Measurements from ENCODE around the gene PXDN.

The PXDN gene

DNA sequence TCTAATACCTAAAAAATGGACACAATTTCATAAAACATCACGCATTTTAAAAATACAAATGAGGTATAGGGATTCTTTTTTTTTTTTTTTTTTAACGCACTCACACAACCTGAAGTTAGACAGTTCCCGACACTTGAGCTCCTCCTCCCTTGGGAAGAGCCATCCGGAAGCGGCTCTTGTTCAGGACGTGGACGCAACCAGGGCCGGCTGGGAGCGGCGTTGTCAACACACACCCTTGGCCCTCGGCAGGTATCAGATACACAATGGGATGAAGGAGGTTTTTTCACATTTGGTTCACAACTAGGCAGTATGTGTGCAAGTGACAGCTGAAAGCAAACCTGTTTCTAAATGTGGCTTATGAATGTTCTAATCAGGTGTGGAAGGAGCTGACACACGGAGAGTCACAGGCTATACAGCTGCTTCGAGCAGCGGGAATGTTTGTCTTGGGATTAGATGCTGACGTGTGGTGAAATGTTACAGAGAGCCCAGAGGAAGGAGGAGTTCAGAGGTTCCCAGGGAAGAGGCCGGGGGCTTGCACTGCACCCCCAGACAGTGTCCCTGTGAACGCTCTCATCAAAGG lies 111.1 kb downstream of the PXDN start:
- TF ChIP-seq, protein P1, sequence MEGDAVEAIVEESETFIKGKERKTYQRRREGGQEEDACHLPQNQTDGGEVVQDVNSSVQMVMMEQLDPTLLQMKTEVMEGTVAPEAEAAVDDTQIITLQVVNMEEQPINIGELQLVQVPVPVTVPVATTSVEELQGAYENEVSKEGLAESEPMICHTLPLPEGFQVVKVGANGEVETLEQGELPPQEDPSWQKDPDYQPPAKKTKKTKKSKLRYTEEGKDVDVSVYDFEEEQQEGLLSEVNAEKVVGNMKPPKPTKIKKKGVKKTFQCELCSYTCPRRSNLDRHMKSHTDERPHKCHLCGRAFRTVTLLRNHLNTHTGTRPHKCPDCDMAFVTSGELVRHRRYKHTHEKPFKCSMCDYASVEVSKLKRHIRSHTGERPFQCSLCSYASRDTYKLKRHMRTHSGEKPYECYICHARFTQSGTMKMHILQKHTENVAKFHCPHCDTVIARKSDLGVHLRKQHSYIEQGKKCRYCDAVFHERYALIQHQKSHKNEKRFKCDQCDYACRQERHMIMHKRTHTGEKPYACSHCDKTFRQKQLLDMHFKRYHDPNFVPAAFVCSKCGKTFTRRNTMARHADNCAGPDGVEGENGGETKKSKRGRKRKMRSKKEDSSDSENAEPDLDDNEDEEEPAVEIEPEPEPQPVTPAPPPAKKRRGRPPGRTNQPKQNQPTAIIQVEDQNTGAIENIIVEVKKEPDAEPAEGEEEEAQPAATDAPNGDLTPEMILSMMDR (IDR thresholded peaks at IDR 0.05; ENCODE audit: low read length, missing control alignments) = no peak
- no peak for DNase-seq (ENCODE audit: low read depth)
- no peak overlapping the region for H3K4me3 ChIP-seq (replicated peaks; ENCODE audit: low read depth, low read length)

- TF ChIP-seq, protein P1 (IDR thresholded peaks at IDR 0.05; ENCODE audit: low read length, missing control alignments) = no peak
- DNase-seq (ENCODE audit: low read depth) = no peak
- H3K4me3 ChIP-seq (replicated peaks; ENCODE audit: low read depth, low read length) = no peak overlapping the region
Observed at GRCh38 chr2:1632510-1632909, 111.8 kb downstream of the PXDN start.

- TF ChIP-seq, protein P1 (IDR thresholded peaks at IDR 0.05; ENCODE audit: low read length, missing control alignments) = no peak
- DNase-seq (ENCODE audit: low read depth) = peak; percentile 29
Observed at GRCh38 chr2:1632002-1632348, 112.3 kb downstream of the PXDN start.

DNA sequence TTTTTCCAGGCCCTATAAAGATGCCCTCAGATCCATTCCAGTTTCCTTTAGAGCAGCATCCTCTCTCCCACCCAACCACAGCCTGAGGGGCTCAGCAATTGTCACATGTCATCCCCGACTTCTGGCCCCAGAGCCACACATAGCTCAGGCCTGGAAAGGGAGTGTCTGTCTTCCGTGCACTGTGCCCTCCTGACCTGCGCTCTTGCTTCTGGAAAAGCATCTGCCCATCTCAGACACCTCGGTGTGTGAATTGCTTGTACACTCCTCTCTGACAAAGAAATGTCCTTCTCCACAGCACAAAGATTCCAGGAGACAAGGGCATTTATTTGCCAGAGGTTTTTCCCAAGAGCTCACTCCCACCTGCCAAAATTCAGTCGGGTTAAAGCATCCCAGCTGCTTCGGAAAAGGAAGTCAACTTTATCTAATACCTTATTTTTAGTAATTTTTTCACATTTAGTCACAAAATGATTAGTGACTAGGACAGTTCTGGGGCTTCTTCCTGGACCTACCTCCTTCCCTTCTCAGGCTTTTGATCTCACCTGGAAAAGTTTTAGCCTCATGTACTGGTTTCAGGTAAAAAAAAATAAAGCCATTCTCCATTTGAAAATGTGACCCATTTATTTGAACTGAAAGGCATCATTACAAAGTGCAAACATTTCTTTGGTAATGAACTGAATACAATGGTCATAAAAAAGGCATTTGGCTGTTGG lies 112.9 kb downstream of the PXDN start:
- DNase-seq (ENCODE audit: low read depth) = no peak
- no peak overlapping the region for H3K4me3 ChIP-seq (replicated peaks; ENCODE audit: low read depth, low read length)
- TF ChIP-seq, protein P1 (IDR thresholded peaks at IDR 0.05; ENCODE audit: low read length, missing control alignments) = no peak

More at GRCh38 chr2:1632002-1632348, 112.3 kb downstream of the PXDN start:
- H3K4me3 ChIP-seq (replicated peaks; ENCODE audit: low read depth, low read length) = no peak overlapping the region

DNA sequence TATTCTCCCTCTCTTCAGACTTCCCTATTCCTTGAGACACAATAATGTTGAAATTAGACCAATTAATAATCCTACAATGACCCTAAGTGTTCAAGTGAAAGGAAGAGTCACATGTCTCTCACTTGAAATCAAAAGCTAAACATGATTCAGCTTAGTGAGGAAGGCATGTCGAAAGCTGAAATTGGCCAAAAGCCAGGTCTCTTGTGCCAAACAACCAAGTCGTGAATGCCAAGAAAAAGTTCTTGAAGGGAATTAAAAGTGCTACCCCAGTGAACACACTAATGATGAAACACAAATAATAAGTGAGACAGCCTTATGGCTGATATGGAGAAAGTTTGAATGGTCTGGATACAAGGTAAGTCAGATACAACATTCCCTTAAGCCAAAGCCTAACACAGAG lies 115.4 kb downstream of the PXDN start:
- H3K4me3 ChIP-seq (replicated peaks; ENCODE audit: low read depth, low read length) = no peak overlapping the region
- TF ChIP-seq, protein P1 (IDR thresholded peaks at IDR 0.05; ENCODE audit: low read length, missing control alignments) = no peak
- DNase-seq (ENCODE audit: low read depth) = peak; percentile 97

DNA sequence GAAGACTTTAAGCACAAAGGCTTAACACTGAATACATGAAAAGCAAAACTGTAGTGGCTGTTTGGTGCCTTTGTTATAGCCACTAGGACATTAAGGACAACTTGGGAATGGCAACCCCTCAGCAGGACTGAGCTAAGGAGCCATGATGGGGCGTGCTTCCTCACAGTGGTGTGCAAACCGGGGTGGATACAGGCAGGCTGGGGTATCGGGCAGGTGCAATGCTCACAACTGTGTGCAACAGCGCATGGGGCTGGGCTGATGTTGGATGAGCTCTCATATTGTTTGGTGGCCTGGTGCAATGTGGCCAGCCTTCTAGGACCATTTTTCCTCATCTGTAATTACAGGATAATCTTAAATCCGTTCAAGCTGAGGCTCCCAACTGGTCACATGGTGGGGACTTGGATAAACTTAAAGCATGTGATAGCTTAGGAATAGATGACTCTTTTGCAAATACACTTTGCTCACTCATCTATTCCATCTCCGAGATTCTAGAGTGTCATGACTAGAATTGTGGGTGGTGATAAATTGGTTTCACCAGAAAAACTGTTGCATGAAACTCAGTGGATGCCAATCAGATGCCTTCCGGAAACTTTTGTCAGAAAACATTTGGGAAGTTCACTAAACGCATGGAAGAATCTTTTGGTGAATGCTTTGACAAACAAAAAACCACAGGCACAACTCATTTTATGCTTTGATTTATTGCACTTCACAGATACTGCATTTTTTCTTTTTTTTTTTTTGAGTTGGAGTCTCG lies 116.5 kb downstream of the PXDN start:
- H3K4me3 ChIP-seq (replicated peaks; ENCODE audit: low read depth, low read length) = no peak overlapping the region
- TF ChIP-seq, protein P1 (IDR thresholded peaks at IDR 0.05; ENCODE audit: low read length, missing control alignments) = no peak
- DNase-seq (ENCODE audit: low read depth) = no peak
